H1 (cell line): ENCODE data around the gene ABCC9. TPM values are rescaled to one million over a fixed set of nuclear protein-coding genes. Genes with fewer than 3 reads are reported as not detected.

Experiments
- POU5F1 ChIP-seq: IDR thresholded peaks from 2 replicates; pipeline ENCODE4 v1.6.1; 2011; ENCODE audit warnings: low read depth, mild to moderate bottlenecking, low read length, moderate library complexity
- polyA plus RNA-seq, 7 experiments: library from polyadenylated mRNA; depleted of rRNA in 3 of 7; stranded (reverse) in 5 of 7; unstranded in 2 of 7; fragments of >200 nt in 5 of 7; fragments of 200-250 nt in 2 of 7; gene quantifications; 1 replicate in 5 of 7; 2 replicates in 1 of 7; 4 replicates in 1 of 7; pipeline versions ENCODE4 v1.2.1 to v1.2.3, GENCODE V29; 2011 to 2013; ENCODE audit warnings: missing spikeins in 2 of 7, mixed read lengths in 2 of 7
- total RNA-seq: library from RNA; stranded (reverse); fragmentation: NEBNext Ultra II Directional; extraction: Animal tissue kit (Norgen Biotek cat#: 25700); gene quantifications from 2 replicates; pipeline ENCODE4 v1.2.1, GENCODE V29; 2021

Gene ABCC9
- total and polyA plus RNA-seq, 2 of the 8 experiments (the other 6 are each of a cell fraction or from before 2014, with no cell fraction given) = under 0.01 TPM; not detected in 1

DNA sequence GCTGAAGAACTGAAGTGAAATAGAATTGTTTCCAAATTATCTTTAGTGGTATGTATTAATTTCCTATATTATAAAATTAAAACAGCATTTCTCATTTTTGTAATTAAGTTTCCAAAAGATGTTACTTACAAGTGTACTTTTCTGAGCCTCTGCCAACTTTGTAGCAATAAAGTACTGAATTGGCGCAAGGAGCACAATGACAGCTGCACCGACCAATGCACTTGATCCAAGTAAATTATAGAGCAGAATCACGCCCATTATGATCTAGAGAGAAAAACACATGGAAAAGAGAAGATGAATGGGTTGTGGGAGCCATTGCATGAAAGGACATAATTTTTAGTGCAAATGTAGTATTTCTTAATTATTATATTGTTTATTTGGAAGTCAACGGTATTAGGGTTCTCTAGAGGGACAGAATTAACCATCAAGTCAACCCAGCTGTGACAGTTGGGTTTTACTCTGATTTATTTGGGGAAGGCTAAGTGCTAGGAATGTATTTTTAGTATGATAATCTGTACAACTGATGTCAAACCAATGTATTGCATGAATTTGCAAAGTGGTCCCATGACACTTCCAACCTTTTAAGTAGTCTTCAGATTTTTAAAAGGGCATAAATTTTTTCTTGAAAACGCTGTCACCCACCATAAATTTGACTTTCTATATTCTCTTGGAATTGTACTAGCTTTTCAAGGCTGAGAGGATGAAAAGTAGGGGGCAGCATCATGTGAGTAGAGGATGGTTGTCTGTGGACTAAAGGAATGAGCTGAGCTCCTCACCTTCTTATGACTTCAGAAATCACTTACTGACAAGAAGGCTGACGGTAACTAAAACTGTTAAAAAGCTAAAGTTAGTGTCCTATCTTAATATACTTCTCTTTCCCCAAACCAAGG, 33.0 kb downstream of the ABCC9 start (continued):
- no peak for TF ChIP-seq POU5F1
- TF ChIP-seq, all 59 proteins: peak for 0
